HG03571 (cell line): ENCODE results near the gene SGMS2.
"Not testable (repeated sequence)": the region's sequence is repeated elsewhere in the genome, so short reads cannot be mapped to it uniquely, and the experiment has no call there.

Experiments
- ATAC-seq: cut with Tn5 transposase; IDR thresholded peaks from one replicate; pipeline ENCODE4 v1.9.1; 2021; ENCODE audit not compliant: unreplicated experiment

The SGMS2 gene

DNA sequence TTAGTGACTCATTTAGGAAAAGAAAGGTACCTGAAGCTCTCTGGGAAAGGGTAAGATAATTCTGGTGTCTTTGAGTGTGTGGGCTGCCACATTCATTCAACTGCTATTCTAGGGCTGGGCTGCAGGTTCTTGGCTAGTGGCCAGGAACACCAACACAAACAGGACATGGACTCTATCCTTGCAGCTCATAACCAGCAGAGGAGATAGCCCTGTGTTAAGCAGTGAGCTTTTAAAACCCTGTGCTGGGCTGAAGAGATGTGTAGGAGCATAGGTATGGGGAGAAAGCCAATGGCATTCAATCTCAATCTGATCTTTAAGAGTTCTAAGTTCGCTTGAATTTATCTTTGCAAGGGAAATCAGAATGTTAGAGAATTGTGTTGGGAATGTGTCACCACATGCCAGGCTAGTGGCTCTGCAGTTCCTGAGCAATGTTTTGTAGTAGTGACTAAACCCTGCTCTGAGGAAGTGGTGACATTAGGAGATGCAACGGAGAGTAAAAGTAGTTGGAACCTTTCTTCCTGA, 39.2 kb downstream of the SGMS2 start:
- no peak for ATAC-seq

- no peak for ATAC-seq
Observed at GRCh38 chr4:107866726-107867125, 42.0 kb downstream of the SGMS2 start.

- no peak for ATAC-seq
Observed at GRCh38 chr4:107870236-107870635, 45.5 kb downstream of the SGMS2 start.

DNA sequence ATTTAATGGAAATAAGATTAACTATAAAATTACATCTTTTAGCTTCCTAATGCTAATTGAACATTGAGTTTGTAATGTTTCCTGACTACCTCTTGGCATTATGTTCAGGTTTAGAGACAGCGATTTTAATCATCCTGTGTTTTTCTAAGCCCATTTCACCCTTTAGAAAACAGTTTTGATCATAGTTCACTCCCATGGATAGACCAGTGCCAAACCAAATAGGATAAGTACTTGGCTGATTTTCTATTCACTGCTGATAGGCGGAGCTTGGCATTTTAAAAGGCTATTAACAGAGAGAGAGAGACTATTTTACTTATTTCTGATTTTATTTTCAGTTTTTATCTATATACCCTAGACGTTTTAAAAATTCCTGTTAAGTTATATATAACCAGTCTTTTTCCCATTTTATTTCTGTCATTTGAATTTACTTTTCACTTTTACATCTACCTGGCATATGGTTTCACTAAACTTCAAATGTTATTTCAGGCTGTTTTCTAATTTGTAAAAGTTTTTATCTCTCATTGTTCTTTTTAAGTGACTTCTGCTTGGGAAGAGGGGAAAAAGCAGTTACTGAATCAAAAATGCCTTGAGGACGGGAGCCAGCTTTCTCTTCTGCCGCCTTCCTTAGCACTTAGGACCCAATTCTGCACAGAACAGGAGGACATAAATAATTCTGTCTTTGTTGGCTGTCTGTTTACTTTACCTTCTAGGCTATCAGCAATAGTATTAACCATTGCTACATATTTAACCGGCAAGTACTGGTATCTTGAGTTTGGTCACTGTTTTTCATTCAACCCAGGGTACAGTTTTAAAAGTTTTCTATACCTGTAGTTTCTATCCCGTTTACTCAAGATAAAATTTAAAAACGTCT, 46.4 kb downstream of the SGMS2 start:
- ATAC-seq, result no peak

DNA sequence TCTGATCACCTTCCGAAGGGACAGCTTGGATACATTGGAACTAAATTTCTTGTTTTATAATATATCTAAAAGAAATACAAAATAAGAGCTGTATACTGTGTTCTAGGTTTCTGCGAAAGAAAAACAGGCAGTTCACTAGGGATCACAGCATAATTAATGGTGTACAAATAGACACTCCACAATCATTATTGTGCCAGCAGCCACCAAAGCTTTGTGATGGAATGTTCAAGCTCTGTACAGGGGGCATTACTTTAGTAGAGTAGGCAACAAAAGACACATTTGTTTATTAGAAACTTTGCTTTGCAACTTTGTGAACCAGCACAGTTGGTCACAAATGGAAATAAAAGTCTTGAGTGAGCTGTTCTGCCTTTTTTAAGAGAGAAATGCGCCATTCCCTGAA, 49.3 kb downstream of the SGMS2 start:
- ATAC-seq, result no peak

DNA sequence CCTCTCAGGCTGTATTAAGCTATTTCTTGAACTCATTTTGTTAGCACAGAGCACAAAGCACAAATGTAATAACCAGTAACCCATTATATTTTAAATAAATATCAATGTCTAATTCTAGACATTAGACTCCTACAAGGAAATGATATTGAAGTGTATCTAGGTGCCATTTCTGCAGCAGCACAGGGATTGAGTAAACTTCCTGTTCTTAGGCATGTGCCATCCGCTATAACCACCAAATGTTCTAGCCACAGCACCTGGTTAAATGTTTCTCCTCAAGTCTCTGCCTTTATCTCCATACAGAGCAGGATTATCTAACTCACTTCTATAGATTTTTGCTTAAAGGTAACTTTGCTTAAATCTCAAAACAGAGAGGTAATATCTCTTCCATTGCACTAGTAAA, 51.4 kb downstream of the SGMS2 start:
- ATAC-seq, result no peak

GRCh38 chr4:107877361-107877760, 52.6 kb downstream of the SGMS2 start:
- ATAC-seq, result no peak

DNA sequence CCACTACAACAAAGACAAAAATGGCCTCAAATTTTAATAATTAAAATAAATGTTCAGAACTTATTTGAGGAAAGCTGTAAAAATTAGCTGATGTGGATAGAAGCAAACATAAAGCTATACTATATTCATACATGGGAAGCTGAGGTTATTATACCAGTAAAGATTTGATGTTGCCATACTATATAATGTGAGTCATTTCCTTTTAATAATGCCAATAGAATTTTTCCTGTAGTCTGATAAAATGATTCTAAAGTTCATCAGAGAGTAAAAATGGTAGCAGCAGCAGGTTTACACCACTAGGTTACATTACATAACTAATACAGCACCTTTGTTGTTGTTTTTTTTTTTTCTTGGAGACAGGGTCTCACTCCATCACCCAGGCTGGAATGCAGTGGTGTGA, 61.1 kb downstream of the SGMS2 start:
- no peak for ATAC-seq

- no peak for ATAC-seq
Observed at GRCh38 chr4:107888237-107888636, 63.5 kb downstream of the SGMS2 start.

GRCh38 chr4:107890779-107891178, 66.0 kb downstream of the SGMS2 start:
- no peak for ATAC-seq

- ATAC-seq, result no peak
Observed at GRCh38 chr4:107891299-107891698, 66.6 kb downstream of the SGMS2 start.

GRCh38 chr4:107893171-107894137, 68.7 kb downstream of the SGMS2 start:
- no peak for ATAC-seq

GRCh38 chr4:107894138-107894603, 69.4 kb downstream of the SGMS2 start:
- ATAC-seq, result no peak

GRCh38 chr4:107896158-107896645, 71.5 kb downstream of the SGMS2 start:
- ATAC-seq, result no peak

DNA sequence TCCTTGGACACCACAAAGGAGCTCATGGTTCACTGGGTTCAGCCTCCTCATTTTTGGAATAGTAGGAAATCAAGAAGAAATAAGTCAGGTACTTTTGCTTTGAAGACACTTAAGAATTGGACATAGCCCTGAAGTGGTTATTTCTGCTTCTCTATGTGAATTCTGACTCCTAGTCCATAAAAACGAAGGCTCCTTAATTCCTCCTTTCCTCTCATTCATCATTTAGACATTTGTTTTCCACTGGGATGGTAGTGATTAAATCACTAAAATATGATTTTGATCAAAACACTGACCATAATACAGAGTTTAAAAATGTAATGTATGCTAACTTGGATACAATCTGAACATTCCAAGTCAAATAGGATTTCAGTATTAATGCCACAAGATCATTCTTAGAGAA, 71.9 kb downstream of the SGMS2 start:
- no peak for ATAC-seq

- no peak for ATAC-seq
Observed at GRCh38 chr4:107897823-107898222, 73.1 kb downstream of the SGMS2 start.

DNA sequence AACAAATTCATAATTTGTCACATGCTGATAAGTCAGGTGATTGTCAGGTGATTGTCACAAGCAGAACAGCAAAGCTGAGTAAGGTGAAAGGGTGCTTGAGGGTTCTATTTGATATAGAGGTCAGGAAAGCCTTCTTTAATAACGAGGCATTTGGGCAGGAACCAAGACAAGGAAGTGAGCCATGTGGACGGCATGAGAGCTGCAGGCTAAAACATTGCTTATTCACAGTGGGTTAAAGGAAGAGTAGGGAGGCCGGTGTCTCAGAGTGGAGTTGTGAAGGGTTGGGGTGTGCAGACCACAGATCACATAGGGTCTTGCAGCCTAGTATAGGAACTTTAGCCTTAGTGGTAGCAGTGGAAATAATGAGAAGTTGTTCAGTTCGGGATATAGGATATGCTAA, 75.3 kb downstream of the SGMS2 start:
- no peak for ATAC-seq

DNA sequence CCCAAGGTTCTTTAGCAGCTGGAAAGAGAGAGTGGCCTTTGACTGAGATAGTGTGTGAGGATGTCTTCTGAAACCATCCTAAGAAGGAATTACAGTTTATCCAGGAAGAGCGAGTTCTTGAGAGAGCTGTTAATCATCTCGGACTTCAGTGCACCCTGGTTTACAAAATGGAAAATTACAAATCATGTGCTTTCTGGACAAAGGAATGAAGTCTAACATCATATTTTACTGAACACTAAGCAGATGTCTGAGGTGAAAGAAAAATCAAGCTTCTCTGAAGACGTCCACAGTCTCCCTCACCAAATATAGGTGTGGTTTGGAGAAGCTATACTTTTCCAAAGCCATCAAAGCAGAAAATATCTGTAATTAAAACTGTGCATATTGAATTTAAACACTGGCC, 75.8 kb downstream of the SGMS2 start:
- ATAC-seq, result no peak

DNA sequence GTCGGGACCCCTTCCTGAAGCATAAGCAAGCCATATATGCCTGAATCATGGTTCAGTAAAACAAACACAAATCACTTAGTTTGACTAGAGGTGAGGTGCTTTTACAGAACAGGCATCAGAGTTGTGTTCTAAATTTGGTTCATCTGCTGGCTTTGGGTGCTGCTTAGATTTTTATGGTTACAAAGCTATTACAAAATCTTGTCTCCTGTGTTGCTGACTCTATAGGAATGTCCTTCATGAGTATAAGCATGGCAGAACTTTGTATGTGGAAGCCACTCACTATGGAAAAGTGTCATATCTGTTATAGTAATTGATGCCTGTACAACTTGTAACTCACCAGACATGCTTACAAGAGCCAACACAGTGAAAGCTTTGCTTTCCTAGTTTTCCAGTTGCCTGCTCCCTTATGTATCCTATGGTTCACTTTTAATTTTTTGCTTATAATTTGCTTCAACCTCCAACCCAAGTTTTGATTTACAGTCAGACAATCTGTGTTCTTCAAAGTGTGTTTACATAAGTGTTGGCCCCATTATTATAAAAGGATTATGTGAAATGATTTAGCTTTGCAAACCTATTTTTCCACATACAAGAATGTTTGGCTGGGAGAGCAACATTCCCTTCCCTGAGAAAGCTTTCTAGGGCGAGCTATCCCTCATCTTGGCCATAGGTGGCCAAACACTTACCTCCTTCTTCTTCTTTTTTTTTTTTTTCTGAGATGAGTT, 76.6 kb downstream of the SGMS2 start:
- no peak for ATAC-seq

DNA sequence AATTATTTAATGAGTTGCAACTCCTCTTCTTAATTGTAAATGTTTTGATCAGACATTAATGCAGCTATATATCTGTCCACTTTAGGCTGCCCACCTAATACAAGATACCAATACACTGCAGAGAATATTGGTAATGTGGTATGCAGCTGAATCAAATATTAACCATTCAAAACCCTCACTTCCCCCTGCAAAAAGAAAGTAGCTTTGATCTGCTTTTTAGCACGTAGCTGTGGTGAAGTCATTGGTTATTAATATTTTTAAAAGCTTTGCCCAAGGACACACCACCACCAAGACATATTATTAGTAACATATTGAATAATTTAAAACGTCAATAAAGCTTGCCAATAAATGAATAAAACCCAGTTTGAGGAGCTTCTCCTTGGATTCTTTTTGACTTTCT, 78.0 kb downstream of the SGMS2 start:
- peak; percentile 96 for ATAC-seq

DNA sequence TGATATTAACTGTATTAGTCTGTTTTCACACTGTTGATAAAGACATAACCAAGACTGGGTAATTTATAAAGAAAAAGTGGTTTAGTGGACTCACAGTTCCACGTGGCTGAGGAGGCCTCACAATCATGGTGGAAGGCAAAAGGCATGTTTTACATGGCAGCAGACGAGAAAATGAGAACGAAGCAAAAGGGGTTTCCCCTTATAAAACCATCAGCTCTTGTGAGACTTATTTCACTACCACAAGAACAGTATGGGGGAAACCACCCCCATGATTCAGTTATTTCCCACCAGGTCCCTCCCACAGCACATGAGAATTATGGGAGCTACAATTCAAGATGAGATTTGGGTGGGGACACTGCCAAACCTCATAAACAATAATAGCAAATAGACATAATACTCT, 80.3 kb downstream of the SGMS2 start:
- not testable (repeated sequence) for ATAC-seq
